HCT116 (cell line): ENCODE measurements around the gene MRPS7. TPM values are rescaled to one million over a fixed set of nuclear protein-coding genes. Genes with fewer than 3 reads are reported as not detected.

Experiments
- ATAC-seq: fragments of 200-7000 bp; cut with Tn5 transposase; 2 replicates; pipeline ENCODE4 v1.9.1; 2020; ENCODE audit warnings: mild to moderate bottlenecking, moderate library complexity
- BruUV-seq: library from RNA; stranded (reverse); fragments of 400-500 nt; replicated peaks from 2 replicates; lab custom pipeline; 2021; lab: Mats Ljungman, UMichigan
- CTCF ChIA-PET: fragments of 300-600 bp; sonication (Branson Sonifier 250); formaldehyde crosslinking; loops from one replicate; lab custom pipeline; 2021; ENCODE audit warnings: antibody characterized with exemption; lab: Charles Lee
- POLR2A ChIA-PET: fragments of 300-600, 350-600 bp; sonication (Branson Sonifier 250); formaldehyde crosslinking; loops from one replicate; lab custom pipeline; 2021; ENCODE audit warnings: antibody characterized with exemption; lab: Charles Lee
- RAD21 ChIA-PET, 2 experiments: fragments of 300-600 bp; sonication (Branson Sonifier 250); formaldehyde crosslinking; loops; one replicate each; lab custom pipeline; 2023; ENCODE audit warnings: low total read pairs in 2 of 2; ENCODE audit not compliant: uncharacterized antibody in 2 of 2, unreplicated experiment in 2 of 2, low non-redundant PET in 1 of 2; lab: Charles Lee
- DNase-seq: peaks from one replicate; pipeline ENCODE4 v3.0.0-alpha.2; 2010; ENCODE audit warnings: low read depth, low spot score
- H2AFZ ChIP-seq: fragments of 200-600 bp; shearing (Covaris generic), sonication (generic); 2 replicates; pipeline ENCODE4 v1.6.1; 2017; ENCODE audit warnings: low read depth, mixed run types, mixed read lengths, antibody characterized with exemption, low read length; ENCODE audit not compliant: poor library complexity, severe bottlenecking
- H3K27ac ChIP-seq: 2 replicates; pipeline ENCODE4 v1.5.1; 2012; ENCODE audit warnings: low read depth, low read length
- H3K27me3 ChIP-seq: fragments of 200-600 bp; sonication (generic); 2 replicates; pipeline ENCODE4 v1.6.1; 2016; ENCODE audit warnings: mixed run types, low read length, mixed read lengths; ENCODE audit not compliant: insufficient read depth
- H3K36me3 ChIP-seq, 2 experiments: fragments of 200-500 bp in 1 of 2; fragments of 200-600 bp in 1 of 2; sonication (Bioruptor generic) in 1 of 2; sonication (generic) in 1 of 2; 2 replicates each; pipeline versions ENCODE4 v1.5.1 to v1.6.1; 2014 to 2016; ENCODE audit warnings: low read length in 2 of 2, inconsistent platforms in 1 of 2, mixed read lengths in 1 of 2, mixed run types in 1 of 2; ENCODE audit not compliant: insufficient read depth in 2 of 2, control insufficient read depth in 1 of 2
- H3K4me1 ChIP-seq, 2 experiments: fragments of 200-600 bp in 1 of 2; sonication (generic) in 1 of 2; 2 replicates each; pipeline versions ENCODE4 v1.5.1 to v1.6.1; 2012 to 2017; ENCODE audit warnings: low read length in 2 of 2, inconsistent platforms in 1 of 2, mild to moderate bottlenecking in 1 of 2, mixed read lengths in 1 of 2, mixed run types in 1 of 2, moderate library complexity in 1 of 2; ENCODE audit not compliant: insufficient read depth in 2 of 2, control insufficient read depth in 1 of 2
- H3K4me2 ChIP-seq: fragments of 200-600 bp; sonication (generic); 2 replicates; pipeline ENCODE4 v1.6.1; 2017; ENCODE audit warnings: mixed run types, low read length, mixed read lengths
- H3K4me3 ChIP-seq, 2 experiments: fragments of 200-600 bp in 1 of 2; sonication (generic) in 1 of 2; replicated peaks in 1 of 2; 2 replicates each; pipeline ENCODE4 v1.5.1; 2011 to 2016; ENCODE audit warnings: low read length in 2 of 2, control low read depth in 1 of 2, low read depth in 1 of 2, mild to moderate bottlenecking in 1 of 2, mixed read lengths in 1 of 2, mixed run types in 1 of 2
- H3K79me2 ChIP-seq: fragments of 200-600 bp; sonication (generic); 2 replicates; pipeline ENCODE4 v1.6.1; 2017; ENCODE audit warnings: mild to moderate bottlenecking, mixed run types, low read length, moderate library complexity, mixed read lengths; ENCODE audit not compliant: insufficient read depth
- H3K9ac ChIP-seq: fragments of 200-600 bp; sonication (generic); 2 replicates; pipeline ENCODE4 v1.6.1; 2016; ENCODE audit warnings: low read length, mixed read lengths
- H3K9me2 ChIP-seq: fragments of 200-600 bp; sonication (generic), shearing (Covaris generic); 2 replicates; pipeline ENCODE4 v1.6.1; 2017; ENCODE audit warnings: mixed run types, mild to moderate bottlenecking, moderate library complexity; ENCODE audit not compliant: insufficient read depth
- H3K9me3 ChIP-seq, 2 experiments: fragments of 200-500 bp in 1 of 2; fragments of 200-600 bp in 1 of 2; sonication (Bioruptor generic) in 1 of 2; sonication (generic) in 1 of 2; 2 replicates each; pipeline ENCODE4 v1.6.1; 2014 to 2017; ENCODE audit warnings: low read length in 2 of 2, mixed read lengths in 2 of 2, inconsistent platforms in 1 of 2, low read depth in 1 of 2, mild to moderate bottlenecking in 1 of 2, mixed run types in 1 of 2, moderate library complexity in 1 of 2; ENCODE audit not compliant: control insufficient read depth in 1 of 2, insufficient read depth in 1 of 2
- H4K20me1 ChIP-seq: fragments of 200-600 bp; sonication (generic), shearing (Covaris generic); 2 replicates; pipeline ENCODE4 v1.6.1; 2017; ENCODE audit warnings: mixed run types, mild to moderate bottlenecking, moderate library complexity; ENCODE audit not compliant: insufficient read depth
- ATF3 ChIP-seq: IDR thresholded peaks from 2 replicates; pipeline ENCODE4 v1.6.1; 2012
- CBX3 ChIP-seq: IDR thresholded peaks from 2 replicates; pipeline ENCODE4 v1.6.1; 2012; ENCODE audit warnings: low read depth
- CEBPB ChIP-seq: IDR thresholded peaks from 2 replicates; pipeline ENCODE4 v1.6.1; 2012; ENCODE audit warnings: low read depth
- CTCF ChIP-seq, 3 experiments: fragments of 200-600 bp in 1 of 3; sonication (generic) in 1 of 3; IDR thresholded peaks in 2 of 3; conservative IDR thresholded peaks in 1 of 3; 2 replicates each; pipeline ENCODE4 v1.5.1; 2012 to 2017; ENCODE audit warnings: low read depth in 2 of 3, low read length in 2 of 3, antibody characterized with exemption in 1 of 3, borderline replicate concordance in 1 of 3, control low read depth in 1 of 3, mild to moderate bottlenecking in 1 of 3, mixed read lengths in 1 of 3, mixed run types in 1 of 3, moderate library complexity in 1 of 3; ENCODE audit not compliant: insufficient read depth in 1 of 3
- ELF1 ChIP-seq: IDR thresholded peaks from 2 replicates; pipeline ENCODE4 v1.6.1; 2012; ENCODE audit warnings: low read depth, borderline replicate concordance
- EZH2 ChIP-seq: fragments of 200-600 bp; sonication (generic); IDR thresholded peaks from 2 replicates; pipeline ENCODE4 v1.6.1; 2017; ENCODE audit warnings: antibody characterized with exemption, mixed run types
- FOSL1 ChIP-seq: IDR thresholded peaks from 2 replicates; pipeline ENCODE4 v1.6.1; 2012; ENCODE audit warnings: low read depth
- JUND ChIP-seq: IDR thresholded peaks from 2 replicates; pipeline ENCODE4 v1.6.1; 2012
- POLR2A ChIP-seq: IDR thresholded peaks from 2 replicates; pipeline ENCODE4 v1.7.0; 2011; ENCODE audit warnings: borderline replicate concordance; ENCODE audit not compliant: insufficient read depth, insufficient read length; ENCODE audit errors: extremely low read depth
- POLR2AphosphoS5 ChIP-seq: IDR thresholded peaks from 2 replicates; pipeline ENCODE4 v1.6.1; 2011; ENCODE audit warnings: mild to moderate bottlenecking, low read depth, low read length, moderate library complexity
- REST ChIP-seq: IDR thresholded peaks from 2 replicates; pipeline ENCODE4 v1.6.1; 2012; ENCODE audit warnings: low read depth
- SIN3A ChIP-seq: IDR thresholded peaks from 2 replicates; pipeline ENCODE4 v1.6.1; 2012; ENCODE audit warnings: low read depth
- SP1 ChIP-seq: IDR thresholded peaks from 2 replicates; pipeline ENCODE4 v1.6.1; 2012; ENCODE audit warnings: low read depth
- SRF ChIP-seq: IDR thresholded peaks from 2 replicates; pipeline ENCODE4 v1.6.1; 2012; ENCODE audit warnings: low read depth
- TCF7L2 ChIP-seq: IDR thresholded peaks from 2 replicates; pipeline ENCODE4 v1.7.0; 2011; ENCODE audit warnings: borderline replicate concordance, inconsistent platforms; ENCODE audit not compliant: insufficient read depth, insufficient read length; ENCODE audit errors: extremely low read depth
- ZFX ChIP-seq: fragments of 450-650 bp; IDR thresholded peaks from 2 replicates; pipeline ENCODE4 v1.6.1; 2017
- ZNF274 ChIP-seq: fragments of 200-500 bp; sonication (Bioruptor generic); IDR thresholded peaks from 2 replicates; pipeline ENCODE4 v1.6.1; 2014; ENCODE audit warnings: mild to moderate bottlenecking, low read depth, low read length, inconsistent platforms
- intact Hi-C: fragments of 100-400 bp; cut with micrococcal nuclease; formaldehyde crosslinking; loops from 2 replicates; pipeline ENCODE4 v1.10.0; 2022
- total RNA-seq: library from RNA; stranded (reverse); gene quantifications from one replicate; pipeline ENCODE4 v1.2.1, GENCODE V29; 2021; ENCODE audit not compliant: unreplicated experiment
- TF ChIP-seq, protein P1 (sequence below): IDR thresholded peaks from 2 replicates; pipeline ENCODE4 v1.6.1; 2011; ENCODE audit warnings: mild to moderate bottlenecking, low read length, moderate library complexity; ENCODE audit not compliant: insufficient replicate concordance; ENCODE audit errors: extremely low read depth

MRPS7 gene
- total RNA-seq, 1 experiment from 2014 or later: 104 TPM

DNA sequence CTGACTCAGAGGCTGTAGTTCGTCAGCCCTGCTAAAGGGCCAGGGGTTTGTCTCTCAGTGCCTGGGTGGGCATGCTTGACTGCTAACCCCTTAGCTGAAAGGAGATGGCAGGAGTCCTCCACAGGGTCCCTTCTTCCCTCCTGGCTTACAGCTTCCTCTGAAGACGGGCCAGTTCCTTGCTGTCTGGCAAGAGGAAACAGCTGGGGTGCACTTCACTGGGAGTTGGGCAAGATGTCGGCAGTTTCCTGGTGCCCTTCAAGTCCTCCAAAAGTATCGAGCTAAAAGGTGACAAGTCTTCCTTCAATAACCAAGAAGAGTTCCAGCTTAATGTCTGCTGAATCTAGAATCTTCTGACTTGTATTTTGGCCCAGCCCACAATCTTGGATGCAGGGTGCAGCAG lies 32.8 kb upstream of the MRPS7 start:
- intact Hi-C loops: no loop called here
- no peak for DNase-seq
- no TSS peak for BruUV-seq
- no peaks in the 10 kb centered on the region for H4K20me1 ChIP-seq
- no peak overlapping the region for H2AFZ ChIP-seq
- no peak overlapping the region for H3K4me3 ChIP-seq
- ChIA-PET POLR2A (no interaction called here), RAD21 (no interaction called here), CTCF (interaction anchor here (0.9 to 2.3 kb wide), 3 partner anchors 12 to 267 kb away, joined by 3 to 8 read pairs (median 4); no protein-coding TSS in a partner anchor)
- no peak overlapping the region for H3K4me2 ChIP-seq
- H3K9me2 ChIP-seq: no peaks in the 10 kb centered on the region
- no peaks in the 10 kb centered on the region for H3K4me1 ChIP-seq
- H3K36me3 ChIP-seq: peaks cover 49 to 89% of the 10 kb centered on the region in 2 experiments; a peak in 3 of 4 replicates
- no peak overlapping the region for H3K9ac ChIP-seq
- no peaks in the 10 kb centered on the region for H3K27me3 ChIP-seq
- no peak for ATAC-seq
- TF ChIP-seq POLR2A (no peak), JUND (no peak), ATF3 (no peak), EZH2 (no peak), SRF (no peak), CBX3 (no peak), SP1 (no peak), CEBPB (no peak), REST (no peak), FOSL1 (no peak), TCF7L2 (no peak), POLR2AphosphoS5 (no peak), SIN3A (no peak), ZNF274 (no peak), ZFX (no peak), ELF1 (no peak), CTCF (IDR thresholded peaks at IDR 0.05 in 2 of 3, conservative IDR thresholded peaks at IDR 0.05 in 1 of 3; ENCODE audit: borderline replicate concordance in 1 of 3, insufficient read depth in 1 of 3, low read depth in 2 of 3, low read length in 2 of 3) (no peak)
- TF ChIP-seq, protein P1, sequence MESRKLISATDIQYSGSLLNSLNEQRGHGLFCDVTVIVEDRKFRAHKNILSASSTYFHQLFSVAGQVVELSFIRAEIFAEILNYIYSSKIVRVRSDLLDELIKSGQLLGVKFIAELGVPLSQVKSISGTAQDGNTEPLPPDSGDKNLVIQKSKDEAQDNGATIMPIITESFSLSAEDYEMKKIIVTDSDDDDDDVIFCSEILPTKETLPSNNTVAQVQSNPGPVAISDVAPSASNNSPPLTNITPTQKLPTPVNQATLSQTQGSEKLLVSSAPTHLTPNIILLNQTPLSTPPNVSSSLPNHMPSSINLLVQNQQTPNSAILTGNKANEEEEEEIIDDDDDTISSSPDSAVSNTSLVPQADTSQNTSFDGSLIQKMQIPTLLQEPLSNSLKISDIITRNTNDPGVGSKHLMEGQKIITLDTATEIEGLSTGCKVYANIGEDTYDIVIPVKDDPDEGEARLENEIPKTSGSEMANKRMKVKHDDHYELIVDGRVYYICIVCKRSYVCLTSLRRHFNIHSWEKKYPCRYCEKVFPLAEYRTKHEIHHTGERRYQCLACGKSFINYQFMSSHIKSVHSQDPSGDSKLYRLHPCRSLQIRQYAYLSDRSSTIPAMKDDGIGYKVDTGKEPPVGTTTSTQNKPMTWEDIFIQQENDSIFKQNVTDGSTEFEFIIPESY: no peak
- no peaks in the 10 kb centered on the region for H3K9me3 ChIP-seq
- H3K79me2 ChIP-seq: peaks cover under 1% of the 10 kb centered on the region; the same call in 1 of the 2 replicates
- H3K27ac ChIP-seq: no peak overlapping the region
